Measurements from ENCODE around the gene HTR2C.
"Not testable (repeated sequence)": the region's sequence is repeated elsewhere in the genome, so short reads cannot be mapped to it uniquely, and the experiment has no call there.

The HTR2C gene

GRCh38 chrX:114715096-114715495, 131.2 kb downstream of the HTR2C start:
- no peak for DNase-seq

GRCh38 chrX:114717921-114718320, 134.0 kb downstream of the HTR2C start:
- no peak for DNase-seq

- no peak for DNase-seq
Observed at GRCh38 chrX:114766541-114766940, 182.7 kb downstream of the HTR2C start.

- no peak for DNase-seq
Observed at GRCh38 chrX:114774691-114775090, 190.8 kb downstream of the HTR2C start.

GRCh38 chrX:114782925-114783324, 199.0 kb downstream of the HTR2C start:
- no peak for DNase-seq

GRCh38 chrX:114787061-114787460, 203.2 kb downstream of the HTR2C start:
- DNase-seq = no peak

- DNase-seq = no peak
Observed at GRCh38 chrX:114797494-114797893, 213.6 kb downstream of the HTR2C start.

- no peak for DNase-seq
Observed at GRCh38 chrX:114798907-114799306, 215.0 kb downstream of the HTR2C start.

- no peak for DNase-seq
Observed at GRCh38 chrX:114800719-114801118, 216.8 kb downstream of the HTR2C start.

GRCh38 chrX:114819509-114819908, 235.6 kb downstream of the HTR2C start:
- DNase-seq = no peak

GRCh38 chrX:114841051-114841450, 257.2 kb downstream of the HTR2C start:
- no peak for DNase-seq

GRCh38 chrX:114842181-114842580, 258.3 kb downstream of the HTR2C start:
- DNase-seq = no peak

- no peak for DNase-seq
Observed at GRCh38 chrX:114889481-114889880, 305.6 kb downstream of the HTR2C start.

GRCh38 chrX:114903618-114904017, 319.7 kb downstream of the HTR2C start:
- no peak for DNase-seq

GRCh38 chrX:114905251-114905650, 321.4 kb downstream of the HTR2C start:
- DNase-seq = no peak

- no peak for DNase-seq
Observed at GRCh38 chrX:114906984-114907510, 323.2 kb downstream of the HTR2C start.

GRCh38 chrX:114924423-114924822, 340.5 kb downstream of the HTR2C start:
- no peak for DNase-seq

- no peak for DNase-seq
Observed at GRCh38 chrX:114924856-114925255, 341.0 kb downstream of the HTR2C start.

- DNase-seq = no peak
Observed at GRCh38 chrX:114930227-114930626, 346.3 kb downstream of the HTR2C start.

GRCh38 chrX:114932550-114932949, 348.7 kb downstream of the HTR2C start:
- DNase-seq = no peak

- DNase-seq = not testable (repeated sequence)
Observed at GRCh38 chrX:114933291-114933690, 349.4 kb downstream of the HTR2C start.

GRCh38 chrX:114937090-114937489, 353.2 kb downstream of the HTR2C start:
- DNase-seq = not testable (repeated sequence)

GRCh38 chrX:114952696-114953095, 368.8 kb downstream of the HTR2C start:
- DNase-seq = no peak

Measured in NCI-H510A treated with DMSO at 0.1 percent for 48 hours (cell line).